ENCODE data around the gene OXCT2. TPM values are rescaled to one million over a fixed set of nuclear protein-coding genes. Genes with fewer than 3 reads are reported as not detected.
"Not testable (repeated sequence)": the region's sequence is repeated elsewhere in the genome, so short reads cannot be mapped to it uniquely, and the experiment has no call there.

Gene OXCT2
- total RNA-seq, 5 donors from 2014 or later (not counting 1 experiment from before 2014, with no cell fraction given): 0.16 to 0.44 (median 0.28) TPM

GRCh38 chr1:39770100-39771021, 787 bp downstream of the OXCT2 start:
- peak overlapping the region in 2 of 3 donors; percentile 9 to 25 for H3K4me3 Mint-ChIP-seq
- not testable (repeated sequence) for H3K36me3 Mint-ChIP-seq

DNA sequence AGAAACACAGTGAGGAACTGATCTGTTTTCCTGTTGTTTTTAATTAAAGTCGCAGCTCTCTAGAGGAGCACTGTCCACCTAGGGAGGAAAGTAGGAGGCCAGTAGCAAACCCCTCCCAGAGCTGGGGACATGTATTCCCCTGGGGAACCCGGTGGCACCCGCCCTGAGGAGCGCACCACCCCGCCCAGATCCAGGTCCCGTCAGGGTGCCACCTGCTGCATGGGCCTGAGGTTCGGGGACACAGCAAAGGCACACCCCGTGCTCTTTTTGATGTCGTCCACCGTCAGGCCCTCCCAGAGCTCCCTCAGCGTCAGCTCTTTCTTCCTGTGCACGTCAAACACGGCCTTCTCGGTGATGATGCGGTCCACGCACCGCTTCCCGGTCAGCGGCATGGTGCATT, 1.6 kb downstream of the OXCT2 start:
- CTCF ChIA-PET; H3K4me3 ChIP-seq (ENCODE audit: control insufficient read depth in 1 of 2, extremely low read depth in 1 of 2, low read length in 1 of 2): not testable (repeated sequence)

More at GRCh38 chr1:39770100-39771021, 787 bp downstream of the OXCT2 start:
- H3K4me1 Mint-ChIP-seq; H3K27me3 Mint-ChIP-seq; H3K9me3 Mint-ChIP-seq; H3K27ac Mint-ChIP-seq; CTCF ChIA-PET; H3K27me3 ChIP-seq (replicated peaks in 1 of 2; ENCODE audit: control insufficient read depth in 2 of 2, extremely low read depth in 1 of 2, insufficient read depth in 2 of 2, low read length in 1 of 2); H3K4me1 ChIP-seq (ENCODE audit: control insufficient read depth in 1 of 2, extremely low read depth in 1 of 2, insufficient read depth in 2 of 2, low read length in 2 of 2); H3K9me3 ChIP-seq; H3K4me3 ChIP-seq (ENCODE audit: control insufficient read depth in 1 of 2, extremely low read depth in 1 of 2, low read length in 1 of 2); H3K36me3 ChIP-seq (ENCODE audit: control insufficient read depth in 2 of 2, extremely low read depth in 1 of 2, insufficient read depth in 1 of 2, low read length in 1 of 2); POLR2A ChIA-PET; H3K27ac ChIP-seq (ENCODE audit: low read length): not testable (repeated sequence)
- 0% methylated on average over 2 of the region's 71 CpGs for WGBS (ENCODE audit: insufficient coverage)
- DNase-seq: peak in 9 of 35 experiments; percentile 11 to 28 (median 16)
- peak in 3 of 4 experiments; percentile 43 to 65 (median 46) for ATAC-seq (replicated peaks in 1 of 4)

DNA sequence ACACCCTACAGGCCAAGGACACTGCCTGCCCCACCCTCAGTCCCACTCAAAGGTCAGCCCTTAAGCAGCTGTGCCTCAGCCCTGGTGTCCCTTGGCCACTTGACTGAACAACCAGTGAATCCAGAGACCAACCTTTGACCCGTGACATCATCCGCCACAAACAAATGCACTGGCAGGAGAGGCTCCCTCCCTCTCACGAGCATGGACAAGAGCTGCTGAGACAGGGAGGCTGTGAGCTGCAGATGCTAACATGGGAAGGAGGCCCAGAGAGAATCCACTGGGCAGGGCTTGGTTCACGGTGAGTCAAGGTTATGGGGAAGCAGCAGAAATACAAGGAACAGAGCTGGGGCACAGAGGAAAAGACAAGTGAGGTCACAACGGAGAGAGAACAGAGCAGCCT, 4.7 kb downstream of the OXCT2 start:
- H3K36me3 ChIP-seq (ENCODE audit: control insufficient read depth in 2 of 2, extremely low read depth in 1 of 2, insufficient read depth in 1 of 2, low read length in 1 of 2); H3K4me3 ChIP-seq (ENCODE audit: control insufficient read depth in 1 of 2, extremely low read depth in 1 of 2, low read length in 1 of 2); H3K27me3 ChIP-seq (replicated peaks in 1 of 2; ENCODE audit: control insufficient read depth in 2 of 2, extremely low read depth in 1 of 2, insufficient read depth in 2 of 2, low read length in 1 of 2); POLR2A ChIA-PET; H3K4me1 ChIP-seq (ENCODE audit: control insufficient read depth in 1 of 2, extremely low read depth in 1 of 2, insufficient read depth in 2 of 2, low read length in 2 of 2); H3K27me3 Mint-ChIP-seq; CTCF ChIA-PET; H3K9me3 Mint-ChIP-seq; H3K4me1 Mint-ChIP-seq; DNase-seq; ATAC-seq (replicated peaks in 1 of 4); H3K36me3 Mint-ChIP-seq; H3K4me3 Mint-ChIP-seq; H3K27ac Mint-ChIP-seq; H3K9me3 ChIP-seq; H3K27ac ChIP-seq (ENCODE audit: low read length): not testable (repeated sequence)
- WGBS (ENCODE audit: insufficient coverage): no CpG with 5 or more reads among the region's 5 CpGs

More for the DNA sequence above, 1.6 kb downstream of the OXCT2 start:
- not testable (repeated sequence) for H3K27me3 ChIP-seq (replicated peaks in 1 of 2; ENCODE audit: control insufficient read depth in 2 of 2, extremely low read depth in 1 of 2, insufficient read depth in 2 of 2, low read length in 1 of 2); H3K36me3 Mint-ChIP-seq; H3K4me3 Mint-ChIP-seq; H3K36me3 ChIP-seq (ENCODE audit: control insufficient read depth in 2 of 2, extremely low read depth in 1 of 2, insufficient read depth in 1 of 2, low read length in 1 of 2); ATAC-seq (replicated peaks in 1 of 4); H3K9me3 Mint-ChIP-seq; H3K27ac Mint-ChIP-seq; H3K27ac ChIP-seq (ENCODE audit: low read length); DNase-seq; H3K27me3 Mint-ChIP-seq; H3K4me1 Mint-ChIP-seq; H3K4me1 ChIP-seq (ENCODE audit: control insufficient read depth in 1 of 2, extremely low read depth in 1 of 2, insufficient read depth in 2 of 2, low read length in 2 of 2); H3K9me3 ChIP-seq
- POLR2A ChIA-PET: interaction anchor here in 1 of 2 donors (0.6 kb wide), 1 partner anchor 940 kb away, joined by 3 read pairs; no protein-coding TSS in a partner anchor
- 80% methylated on average over 2 of the region's 19 CpGs for WGBS (ENCODE audit: insufficient coverage)

DNA sequence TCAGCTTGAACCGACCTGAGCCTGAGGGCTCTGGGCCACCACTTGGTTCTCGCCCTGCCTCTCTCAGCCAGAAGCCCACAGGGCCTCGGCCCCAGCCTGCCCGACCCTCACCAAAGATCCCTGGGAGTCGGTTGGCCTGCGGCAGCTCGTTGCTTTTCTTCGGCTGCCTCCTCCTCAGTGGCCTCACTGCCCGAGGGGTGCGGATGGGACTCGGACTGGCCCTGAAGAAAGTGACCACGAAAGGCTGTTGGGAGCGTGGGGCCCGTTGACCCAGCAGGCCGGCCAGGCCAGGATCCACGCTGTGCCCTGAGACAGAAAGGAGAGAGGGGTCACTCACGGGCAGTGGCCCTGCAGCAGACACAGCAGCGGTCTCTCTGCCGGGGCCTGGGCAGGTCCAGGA, 6.6 kb downstream of the OXCT2 start:
- CTCF ChIA-PET; DNase-seq; H3K9me3 ChIP-seq; H3K27me3 ChIP-seq (replicated peaks in 1 of 2; ENCODE audit: control insufficient read depth in 2 of 2, extremely low read depth in 1 of 2, insufficient read depth in 2 of 2, low read length in 1 of 2); H3K4me3 ChIP-seq (ENCODE audit: control insufficient read depth in 1 of 2, extremely low read depth in 1 of 2, low read length in 1 of 2); H3K4me1 Mint-ChIP-seq; H3K27ac Mint-ChIP-seq; H3K9me3 Mint-ChIP-seq; H3K4me1 ChIP-seq (ENCODE audit: control insufficient read depth in 1 of 2, extremely low read depth in 1 of 2, insufficient read depth in 2 of 2, low read length in 2 of 2); POLR2A ChIA-PET; H3K4me3 Mint-ChIP-seq; ATAC-seq (replicated peaks in 1 of 4); H3K27me3 Mint-ChIP-seq; H3K27ac ChIP-seq (ENCODE audit: low read length): not testable (repeated sequence)
- no CpG with 5 or more reads among the region's 19 CpGs for WGBS (ENCODE audit: insufficient coverage)
- H3K36me3 ChIP-seq (ENCODE audit: control insufficient read depth in 2 of 2, extremely low read depth in 1 of 2, insufficient read depth in 1 of 2, low read length in 1 of 2): peaks cover 5 to 12% of the 10 kb centered on the region in 2 donors
- peaks cover 16% of the 10 kb centered on the region for H3K36me3 Mint-ChIP-seq

GRCh38 chr1:39763619-39764374, 7.4 kb downstream of the OXCT2 start:
- peaks cover 22% of the 10 kb centered on the region for H3K36me3 Mint-ChIP-seq
- H3K9me3 ChIP-seq; H3K4me3 Mint-ChIP-seq; H3K4me3 ChIP-seq (ENCODE audit: control insufficient read depth in 1 of 2, extremely low read depth in 1 of 2, low read length in 1 of 2); H3K4me1 Mint-ChIP-seq; H3K9me3 Mint-ChIP-seq; H3K27ac ChIP-seq (ENCODE audit: low read length); DNase-seq; H3K27ac Mint-ChIP-seq; CTCF ChIA-PET; H3K4me1 ChIP-seq (ENCODE audit: control insufficient read depth in 1 of 2, extremely low read depth in 1 of 2, insufficient read depth in 2 of 2, low read length in 2 of 2); H3K27me3 ChIP-seq (replicated peaks in 1 of 2; ENCODE audit: control insufficient read depth in 2 of 2, extremely low read depth in 1 of 2, insufficient read depth in 2 of 2, low read length in 1 of 2); H3K27me3 Mint-ChIP-seq; POLR2A ChIA-PET; ATAC-seq (replicated peaks in 1 of 4): not testable (repeated sequence)
- peaks cover 7 to 18% of the 10 kb centered on the region in 2 donors for H3K36me3 ChIP-seq (ENCODE audit: control insufficient read depth in 2 of 2, extremely low read depth in 1 of 2, insufficient read depth in 1 of 2, low read length in 1 of 2)
- 95% methylated on average over 9 of the region's 18 CpGs for WGBS (ENCODE audit: insufficient coverage)

- POLR2A ChIA-PET: no interaction called here
- CTCF ChIA-PET: no interaction called here
- Mint-ChIP-seq H3K9me3 (no peaks in the 10 kb centered on the region), H3K4me3 (no peak overlapping the region), H3K36me3 (peaks cover 28% of the 10 kb centered on the region), H3K27ac (no peak overlapping the region), H3K27me3 (no peaks in the 10 kb centered on the region), H3K4me1 (no peaks in the 10 kb centered on the region)
- no peaks in the 10 kb centered on the region for H3K9me3 ChIP-seq
- WGBS (ENCODE audit: insufficient coverage): 95% methylated on average over 23 of the region's 30 CpGs
- peaks cover 7 to 25% of the 10 kb centered on the region in 2 donors for H3K36me3 ChIP-seq (ENCODE audit: control insufficient read depth in 2 of 2, extremely low read depth in 1 of 2, insufficient read depth in 1 of 2, low read length in 1 of 2)
- no peak for ATAC-seq (replicated peaks in 1 of 4)
- H3K4me3 ChIP-seq (ENCODE audit: control insufficient read depth in 1 of 2, extremely low read depth in 1 of 2, low read length in 1 of 2): no peak overlapping the region
- H3K27ac ChIP-seq (ENCODE audit: low read length): no peak overlapping the region
- no peak for DNase-seq
- no peaks in the 10 kb centered on the region for H3K27me3 ChIP-seq (replicated peaks in 1 of 2; ENCODE audit: control insufficient read depth in 2 of 2, extremely low read depth in 1 of 2, insufficient read depth in 2 of 2, low read length in 1 of 2)
- no peaks in the 10 kb centered on the region for H3K4me1 ChIP-seq (ENCODE audit: control insufficient read depth in 1 of 2, extremely low read depth in 1 of 2, insufficient read depth in 2 of 2, low read length in 2 of 2)
Measured at GRCh38 chr1:39762550-39763540, 8.3 kb downstream of the OXCT2 start.
